Measurements from ENCODE around the gene PPP1R3G. TPM values are rescaled to one million over a fixed set of nuclear protein-coding genes. Genes with fewer than 3 reads are reported as not detected.

PPP1R3G gene
- total RNA-seq, 1 donor from 2014 or later: 7.7 TPM

- no peak for DNase-seq (ENCODE audit: low spot score)
- intact Hi-C loops (cut with DNase I): no loop called here
Measured at GRCh38 chr6:5130135-5130866, 45.2 kb downstream of the PPP1R3G start.

GRCh38 chr6:5132731-5133130 is 47.6 kb downstream of the PPP1R3G start:
- intact Hi-C loops (cut with DNase I): no loop called here
- DNase-seq (ENCODE audit: low spot score): peak; percentile 86

GRCh38 chr6:5133943-5134342 is 48.8 kb downstream of the PPP1R3G start:
- intact Hi-C loops (cut with DNase I): no loop called here
- no peak for DNase-seq (ENCODE audit: low spot score)

GRCh38 chr6:5135788-5136376 is 50.7 kb downstream of the PPP1R3G start:
- no peak for DNase-seq (ENCODE audit: low spot score)
- intact Hi-C loops (cut with DNase I): no loop called here

GRCh38 chr6:5136851-5137250 is 51.7 kb downstream of the PPP1R3G start:
- DNase-seq (ENCODE audit: low spot score): no peak
- intact Hi-C loops (cut with DNase I): no loop called here

Other genes with a start within 250 kb of the PPP1R3G start
- 3.6 TPM for gene RPP40, start 81.3 kb upstream of the PPP1R3G start, total RNA-seq
- gene LYRM4, start 175.6 kb downstream of the PPP1R3G start, total RNA-seq: 21.1 TPM
- gene FARS2, start 176.2 kb downstream of the PPP1R3G start, total RNA-seq: 13.3 TPM